GM19023 (cell line): ENCODE measurements around the gene FRS3.
A peak's percentile ranks its signal among the peaks of the same experiment; 100 is the strongest.
"Not testable (repeated sequence)": the region's sequence is repeated elsewhere in the genome, so short reads cannot be mapped to it uniquely, and the experiment has no call there.

Experiments
- ATAC-seq: cut with Tn5 transposase; IDR thresholded peaks from one replicate; pipeline ENCODE4 v1.9.1; 2021; ENCODE audit warnings: mild to moderate bottlenecking, moderate library complexity; ENCODE audit not compliant: unreplicated experiment

The FRS3 gene, protein sequence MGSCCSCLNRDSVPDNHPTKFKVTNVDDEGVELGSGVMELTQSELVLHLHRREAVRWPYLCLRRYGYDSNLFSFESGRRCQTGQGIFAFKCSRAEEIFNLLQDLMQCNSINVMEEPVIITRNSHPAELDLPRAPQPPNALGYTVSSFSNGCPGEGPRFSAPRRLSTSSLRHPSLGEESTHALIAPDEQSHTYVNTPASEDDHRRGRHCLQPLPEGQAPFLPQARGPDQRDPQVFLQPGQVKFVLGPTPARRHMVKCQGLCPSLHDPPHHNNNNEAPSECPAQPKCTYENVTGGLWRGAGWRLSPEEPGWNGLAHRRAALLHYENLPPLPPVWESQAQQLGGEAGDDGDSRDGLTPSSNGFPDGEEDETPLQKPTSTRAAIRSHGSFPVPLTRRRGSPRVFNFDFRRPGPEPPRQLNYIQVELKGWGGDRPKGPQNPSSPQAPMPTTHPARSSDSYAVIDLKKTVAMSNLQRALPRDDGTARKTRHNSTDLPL

DNA sequence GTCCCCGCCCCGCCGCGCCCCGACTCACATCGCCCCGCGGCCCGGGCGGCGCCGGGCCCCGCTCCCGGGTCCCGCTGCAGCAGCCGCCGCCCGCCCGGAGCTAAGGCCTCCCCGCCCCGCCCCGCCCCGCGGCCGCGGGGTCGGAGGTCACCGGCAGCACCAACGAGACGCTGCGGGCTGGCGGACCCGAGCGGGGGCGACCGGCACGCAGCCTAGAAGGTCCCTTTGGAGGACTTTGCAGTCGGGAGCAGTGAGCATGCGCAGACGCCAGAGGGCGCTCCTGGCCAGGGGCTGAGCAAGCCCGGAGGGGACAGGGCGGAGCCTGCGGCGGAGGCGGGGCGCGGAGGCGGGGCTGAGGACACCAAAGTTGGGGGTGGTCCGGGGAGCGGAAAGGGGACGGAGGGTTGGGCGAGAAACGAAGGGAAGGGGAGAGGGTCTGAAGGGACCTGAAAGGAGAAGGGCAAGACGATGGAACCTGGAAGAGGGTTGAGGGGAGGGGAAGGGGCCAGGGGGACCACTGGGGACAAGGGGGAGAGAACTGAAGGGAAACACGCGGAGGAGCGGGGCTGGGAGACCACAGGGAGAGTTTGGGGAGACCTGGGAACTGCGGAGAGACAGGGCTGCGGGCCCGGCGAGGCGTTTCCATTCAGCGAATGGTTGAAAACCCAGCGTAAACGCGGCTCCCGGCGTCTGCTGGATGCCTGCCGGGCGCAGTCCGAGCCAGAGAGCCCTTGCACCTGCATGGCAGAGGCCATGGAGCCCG lies at the start of gene FRS3:
Gene FRS3, minus strand, starts transcription at position 113 of the 763 bp plus-strand sequence. CDS start 2,913 bp downstream, outside the sequence.
- peak; percentile 97 for ATAC-seq

DNA sequence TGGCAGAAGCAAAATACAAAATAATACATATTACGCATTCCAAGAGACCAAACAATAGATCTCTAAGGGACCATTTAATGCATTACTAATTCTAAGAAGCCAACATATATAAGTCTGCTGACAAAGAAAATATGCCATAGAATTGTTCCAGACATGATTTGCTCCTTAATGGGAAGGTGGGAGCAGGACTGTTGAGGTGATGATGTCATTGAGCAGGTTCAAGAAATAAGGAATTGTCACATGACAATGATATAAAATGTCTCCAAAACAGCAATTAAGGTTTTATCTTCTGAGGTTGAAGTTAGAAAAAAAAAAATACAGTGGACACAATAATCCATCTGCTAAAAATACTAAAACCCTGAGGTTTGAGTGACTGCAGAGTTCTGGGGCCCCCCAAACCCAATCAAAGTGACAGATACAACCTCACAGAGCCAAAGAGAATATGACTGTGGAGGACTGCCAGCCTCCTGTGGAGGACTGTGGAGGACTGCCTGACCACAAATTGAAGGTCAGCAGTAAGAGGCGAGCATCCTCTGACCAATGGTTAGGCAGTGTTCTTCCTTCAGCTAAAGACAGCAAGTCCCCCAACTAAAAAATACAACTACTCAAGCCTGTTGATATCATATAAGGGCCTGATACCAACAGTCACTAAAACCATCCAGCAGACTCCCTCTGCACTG lies 46.8 kb upstream of the FRS3 start:
- no peak for ATAC-seq

DNA sequence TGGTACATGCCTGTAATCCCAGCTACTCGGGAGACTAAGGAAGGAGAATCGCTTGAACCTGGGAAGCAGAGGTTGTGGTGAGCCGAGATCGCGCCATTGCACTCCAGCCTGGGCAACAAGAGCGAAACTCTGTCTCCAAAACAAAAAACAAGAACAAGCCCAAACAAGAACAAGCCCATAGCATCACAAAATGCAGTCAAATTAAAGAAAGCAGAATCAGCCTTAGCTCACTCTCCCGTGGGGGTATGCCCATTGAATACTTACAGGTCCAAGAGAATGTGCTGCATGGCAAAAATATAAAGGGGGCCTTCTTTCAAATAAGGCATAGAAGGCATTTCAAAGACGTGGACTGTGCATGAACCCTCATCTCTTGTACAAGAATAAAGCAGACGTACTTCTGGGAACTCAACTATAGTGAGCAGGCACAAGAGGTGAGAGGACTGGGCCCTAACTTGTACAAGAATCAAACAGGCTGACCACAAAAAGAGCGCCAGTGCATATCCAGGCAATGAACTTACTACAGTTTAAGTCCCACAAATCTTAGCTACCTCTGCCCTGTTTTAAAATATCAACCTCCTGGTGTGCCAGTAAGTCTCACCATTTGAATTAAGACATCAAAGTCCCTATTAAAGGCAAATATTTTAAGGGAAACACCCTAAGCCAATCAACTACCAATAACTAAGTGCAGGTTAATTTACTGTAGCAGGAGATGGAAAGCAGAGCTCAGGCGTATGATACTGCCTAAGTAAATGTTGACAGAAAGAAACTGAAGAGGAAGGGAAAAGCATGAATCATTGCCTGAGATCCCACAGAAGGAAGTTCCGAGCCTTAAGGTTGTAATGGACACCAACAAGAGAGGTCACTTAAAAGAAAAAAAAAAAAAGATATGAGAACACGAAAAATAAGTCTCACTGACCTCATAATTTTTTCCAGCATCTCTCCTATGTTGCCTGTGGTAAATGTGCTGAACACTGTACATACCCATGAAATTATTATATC lies 45.2 kb upstream of the FRS3 start:
- no peak for ATAC-seq

DNA sequence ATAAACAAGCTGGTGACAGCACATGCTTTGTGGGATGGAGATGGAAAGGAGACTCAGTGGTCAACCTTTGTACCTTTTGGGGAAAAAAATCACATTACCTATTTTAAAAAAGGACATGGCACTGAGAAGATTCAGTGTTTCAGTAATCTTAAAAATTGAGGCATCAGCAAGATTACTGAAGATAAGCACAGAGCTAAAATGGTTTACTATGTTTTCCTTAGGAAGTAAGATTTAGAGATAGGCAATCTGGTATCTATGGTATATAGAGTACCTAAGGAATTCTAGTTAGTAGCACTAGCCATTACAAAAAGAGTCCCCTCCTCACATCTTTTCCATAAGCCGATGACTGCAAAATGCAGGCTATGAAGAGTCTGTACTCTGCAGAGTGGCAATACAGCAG lies 43.5 kb upstream of the FRS3 start:
- no peak for ATAC-seq

DNA sequence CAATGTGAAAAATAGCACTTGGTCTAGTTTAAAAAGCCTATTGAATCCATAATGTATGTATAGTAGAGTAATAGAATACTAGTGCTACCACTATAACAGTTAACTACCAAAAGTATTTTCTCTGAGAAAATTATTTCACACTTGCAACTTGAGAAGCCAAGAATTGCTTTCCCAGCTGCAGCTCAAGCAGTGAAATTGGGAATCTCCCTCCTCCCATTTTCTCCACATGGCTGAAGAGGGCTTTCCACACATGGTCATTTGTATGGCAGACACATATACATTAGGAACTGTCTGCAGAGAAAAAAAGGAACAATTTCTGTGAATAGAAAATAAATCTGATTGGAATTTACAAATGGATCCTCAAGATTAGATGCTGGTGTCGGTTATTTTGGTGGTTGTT lies 42.3 kb upstream of the FRS3 start:
- no peak for ATAC-seq

DNA sequence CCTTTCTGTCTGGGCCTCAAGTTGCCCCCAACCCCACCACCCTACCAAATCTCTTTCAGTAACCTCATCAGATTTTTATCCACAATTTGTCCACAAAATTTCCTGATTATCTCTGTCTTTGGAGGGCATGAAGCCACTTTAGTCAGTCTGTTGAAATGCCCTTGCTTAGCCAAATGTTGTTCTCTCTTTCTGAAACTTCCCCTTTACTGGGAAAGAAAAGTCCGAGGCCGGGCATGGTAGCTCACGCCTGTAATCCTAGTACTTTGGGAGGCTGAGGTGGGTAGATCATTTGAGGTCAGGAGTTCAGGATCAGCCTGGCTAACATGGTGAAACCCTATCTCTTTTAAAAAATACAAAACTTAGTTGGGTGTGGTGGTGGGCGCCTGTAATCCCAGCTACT lies 41.6 kb upstream of the FRS3 start:
- no peak for ATAC-seq

DNA sequence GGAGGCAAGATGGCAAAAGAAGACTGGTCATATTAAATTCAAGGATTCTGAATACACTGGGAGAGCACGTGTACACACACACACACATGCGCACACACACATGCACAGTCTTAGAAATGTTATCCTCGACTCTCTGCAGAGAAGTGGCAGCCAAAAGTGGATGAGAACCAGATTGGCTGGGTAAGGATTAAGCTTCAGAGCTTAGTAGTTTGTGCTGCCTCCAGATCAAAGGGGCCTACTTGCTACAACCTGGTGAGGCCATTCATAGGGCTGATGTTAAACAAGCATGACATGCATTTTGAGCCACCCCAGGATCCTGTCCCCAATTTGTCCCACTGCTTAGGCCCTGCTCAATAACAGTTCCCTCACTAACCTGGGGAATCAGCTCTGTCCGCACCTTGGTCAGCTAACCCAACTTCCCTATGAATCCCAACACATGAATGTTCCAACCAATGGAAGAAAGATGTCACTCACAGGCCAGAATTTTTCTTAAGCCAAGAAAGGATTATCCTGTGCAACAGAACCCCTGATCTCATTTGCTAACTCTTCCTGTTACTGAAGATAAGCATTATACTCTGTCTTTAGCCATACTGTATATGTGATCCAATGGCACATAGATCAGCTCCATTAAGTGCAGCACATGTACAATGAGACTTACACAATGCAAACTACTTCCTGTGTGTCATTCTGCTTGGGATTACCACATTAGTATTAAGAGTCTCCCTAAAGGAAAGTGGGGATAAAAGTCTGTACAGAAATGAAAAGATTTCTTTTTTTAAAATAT lies 38.8 kb upstream of the FRS3 start:
- no peak for ATAC-seq

DNA sequence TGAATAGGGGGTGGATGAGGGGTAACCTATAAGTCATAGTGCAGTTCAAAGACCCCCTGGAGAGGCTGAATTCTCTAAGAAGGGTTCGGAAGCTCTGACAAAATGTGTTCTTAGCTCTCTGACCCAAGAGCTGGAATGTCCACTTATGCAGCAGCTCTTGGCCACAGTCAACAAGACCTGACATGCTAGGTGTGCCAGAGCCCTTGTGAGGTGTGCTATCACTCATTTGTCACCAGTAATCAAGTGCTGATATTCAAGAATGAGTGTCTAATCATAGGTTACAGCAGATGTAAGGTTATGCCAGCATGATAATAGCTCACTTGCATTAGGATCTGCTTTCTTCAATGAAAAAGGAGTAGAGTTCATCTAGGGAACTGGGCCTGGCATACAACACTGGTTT lies 35.9 kb upstream of the FRS3 start:
- no peak for ATAC-seq

DNA sequence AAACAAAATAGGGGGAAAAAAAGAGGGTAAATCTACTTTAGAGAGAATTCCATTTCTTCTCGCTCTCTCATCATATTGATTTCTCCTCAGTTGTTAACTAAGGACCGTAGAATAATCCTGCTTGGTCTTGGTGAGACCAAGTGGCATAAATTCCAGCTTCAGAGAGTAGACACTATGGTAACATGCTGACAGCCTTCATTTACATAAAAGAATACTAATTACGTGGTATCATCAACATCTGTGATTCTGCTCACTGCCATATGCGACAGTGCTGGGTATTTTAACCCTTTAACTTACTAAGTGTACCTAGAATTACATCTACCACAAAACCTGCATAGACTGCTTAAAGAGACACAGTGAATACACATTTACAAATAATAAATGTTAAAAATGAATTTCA lies 34.9 kb upstream of the FRS3 start:
- no peak for ATAC-seq

DNA sequence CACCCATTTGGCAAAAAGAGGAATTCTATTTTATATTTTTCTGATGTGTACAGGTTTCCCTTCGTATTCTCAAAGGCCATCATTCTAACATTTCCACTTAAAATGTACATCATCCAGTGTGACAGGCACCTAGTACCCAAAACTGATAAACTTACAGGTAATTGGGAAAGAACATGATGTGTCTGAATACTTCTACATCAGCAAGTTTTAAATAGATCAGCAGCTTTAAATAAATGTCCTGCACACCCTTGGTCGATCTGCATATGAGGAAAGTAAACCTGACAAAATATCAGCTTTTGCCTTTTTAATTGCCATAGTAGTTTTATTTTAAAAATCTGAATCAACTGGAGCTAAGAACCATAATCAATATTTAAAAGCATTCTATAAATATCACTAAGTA lies 34.3 kb upstream of the FRS3 start:
- ATAC-seq, result no peak

DNA sequence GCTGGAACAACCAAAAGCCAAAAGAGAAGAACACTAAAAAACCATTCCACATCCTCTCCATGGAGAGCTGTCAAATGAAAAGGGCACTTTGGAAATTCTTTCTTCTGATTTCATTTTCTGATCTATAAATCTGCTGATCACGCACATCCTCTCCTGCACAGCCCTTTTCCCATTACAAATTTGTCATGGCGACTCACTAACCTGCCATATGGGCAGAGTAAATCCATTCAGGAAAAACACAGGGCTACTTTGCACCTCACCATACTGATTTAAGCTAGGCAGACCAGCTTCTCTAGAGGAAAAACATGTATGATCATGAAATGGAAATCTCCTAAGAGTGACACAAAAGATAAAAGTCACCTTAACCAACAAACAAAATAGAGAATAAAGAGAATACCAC lies 33.8 kb upstream of the FRS3 start:
- no peak for ATAC-seq

DNA sequence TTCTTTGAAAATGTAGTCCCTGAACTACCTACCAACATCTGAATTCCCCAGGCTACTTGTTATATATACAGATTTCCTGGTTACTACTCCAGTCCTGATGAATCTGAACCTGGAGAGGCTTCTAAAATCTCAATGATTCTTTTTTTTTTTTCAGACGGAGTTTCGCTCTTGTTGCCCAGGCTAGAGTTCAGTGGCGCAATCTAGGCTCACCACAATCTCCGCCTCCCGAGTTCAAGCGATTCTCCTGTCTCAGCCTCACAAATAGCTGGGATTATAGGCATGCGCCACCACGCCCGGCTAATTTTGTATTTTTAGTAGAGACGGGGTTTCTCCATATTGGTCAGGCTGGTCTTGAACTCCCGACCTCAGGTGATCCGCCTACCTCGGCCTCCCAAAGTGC lies 32.2 kb upstream of the FRS3 start:
- ATAC-seq, result not testable (repeated sequence)

DNA sequence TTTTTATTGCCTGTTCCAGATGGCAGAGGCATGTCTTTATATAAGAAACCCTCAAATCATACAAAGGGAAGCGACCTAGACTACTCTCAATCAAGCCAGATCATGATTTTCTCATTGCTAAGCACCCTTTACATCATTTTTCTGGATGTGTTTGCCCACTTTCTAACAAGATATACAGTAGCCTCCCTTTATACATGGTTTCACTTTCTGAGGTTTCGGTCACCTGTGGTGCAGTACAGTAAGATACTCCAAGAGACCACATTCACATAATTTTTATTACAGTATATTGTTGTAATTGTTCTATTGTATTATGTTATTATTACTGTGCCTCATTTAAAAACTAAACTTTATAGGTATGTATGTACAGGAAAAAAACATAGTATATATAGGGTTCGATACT lies 31.4 kb upstream of the FRS3 start:
- ATAC-seq, result no peak

DNA sequence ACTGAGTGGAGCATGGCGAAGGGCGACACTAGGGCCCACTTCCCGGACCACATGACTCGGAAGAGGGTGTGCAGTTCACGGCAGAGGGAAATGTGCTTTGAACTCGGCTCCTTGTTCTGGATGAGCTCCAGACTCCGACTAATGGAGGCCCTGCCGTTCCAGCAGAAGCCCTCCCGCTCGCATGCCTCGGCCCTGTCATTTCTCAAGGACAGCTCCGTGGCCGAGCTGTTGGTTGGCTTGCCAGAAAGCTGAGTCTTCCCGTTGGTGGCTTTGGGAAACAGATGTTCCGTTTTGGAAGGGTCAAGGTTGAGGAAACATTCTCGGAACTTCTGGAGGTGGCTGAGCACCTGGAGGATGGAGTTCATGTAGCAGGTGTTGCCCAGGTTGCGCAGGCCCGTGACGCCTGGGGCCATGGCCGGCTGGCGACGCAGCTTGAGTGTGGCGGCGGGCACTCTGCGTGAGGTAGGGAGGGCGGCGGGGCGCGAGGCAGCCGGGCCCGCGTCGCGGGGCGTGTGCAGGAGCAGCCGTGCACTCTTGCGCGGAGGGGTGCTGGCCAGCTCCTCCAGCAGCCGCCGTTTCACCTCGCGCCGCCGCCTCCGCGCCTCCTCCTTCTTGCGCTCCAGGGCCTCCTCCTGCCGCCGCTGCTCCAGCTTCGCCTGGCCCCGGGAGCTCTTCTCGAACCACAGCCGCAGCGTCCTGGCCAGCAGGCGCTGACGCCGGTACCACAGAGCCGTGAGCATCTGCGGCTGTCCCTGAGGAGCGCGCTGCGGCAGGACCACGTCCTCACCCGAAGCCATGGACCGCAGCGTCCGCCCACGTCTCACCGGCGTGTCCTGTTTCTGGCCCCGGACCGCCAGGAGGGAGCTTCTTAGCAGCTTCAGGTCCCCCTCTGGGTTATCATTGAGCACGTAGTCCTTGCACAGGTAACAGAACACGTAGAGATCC lies 26.4 kb upstream of the FRS3 start:
- no peak for ATAC-seq

DNA sequence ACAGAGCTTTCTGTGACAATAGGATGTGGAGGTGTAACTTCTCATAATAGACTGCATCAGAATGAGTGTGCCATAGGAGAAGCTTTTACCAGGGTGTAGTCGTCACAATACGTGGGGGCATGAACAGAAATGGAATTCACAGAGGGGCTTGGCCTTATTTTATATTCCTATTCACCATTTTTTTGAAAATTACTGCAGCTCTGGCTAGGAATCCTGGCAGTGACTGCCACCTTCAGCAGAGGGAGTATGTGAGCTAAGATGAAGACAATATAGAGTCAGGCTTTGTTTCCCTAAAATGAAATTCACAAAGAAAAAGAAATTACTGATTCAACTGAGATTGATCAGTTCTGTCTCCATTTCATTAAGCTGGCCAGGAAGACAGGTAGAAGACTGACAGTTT lies 21.7 kb upstream of the FRS3 start:
- ATAC-seq, result no peak

DNA sequence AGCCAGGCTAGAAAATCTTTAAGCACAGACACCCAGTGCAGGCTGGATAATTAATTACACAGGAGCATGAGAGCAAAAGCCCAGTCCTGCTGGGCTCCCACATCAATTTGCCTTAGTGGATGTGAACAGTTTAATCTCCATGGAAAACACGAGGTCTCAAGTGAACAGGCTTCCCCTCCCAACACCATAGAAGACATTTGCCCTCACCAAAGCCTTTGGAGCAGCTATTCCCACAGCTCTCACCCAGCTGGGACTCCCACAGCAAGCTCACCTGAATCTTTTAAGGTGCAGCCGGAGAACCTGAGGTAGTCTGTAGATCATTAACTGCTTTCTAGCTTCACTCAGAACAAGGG lies 19.8 kb upstream of the FRS3 start:
- no peak for ATAC-seq

DNA sequence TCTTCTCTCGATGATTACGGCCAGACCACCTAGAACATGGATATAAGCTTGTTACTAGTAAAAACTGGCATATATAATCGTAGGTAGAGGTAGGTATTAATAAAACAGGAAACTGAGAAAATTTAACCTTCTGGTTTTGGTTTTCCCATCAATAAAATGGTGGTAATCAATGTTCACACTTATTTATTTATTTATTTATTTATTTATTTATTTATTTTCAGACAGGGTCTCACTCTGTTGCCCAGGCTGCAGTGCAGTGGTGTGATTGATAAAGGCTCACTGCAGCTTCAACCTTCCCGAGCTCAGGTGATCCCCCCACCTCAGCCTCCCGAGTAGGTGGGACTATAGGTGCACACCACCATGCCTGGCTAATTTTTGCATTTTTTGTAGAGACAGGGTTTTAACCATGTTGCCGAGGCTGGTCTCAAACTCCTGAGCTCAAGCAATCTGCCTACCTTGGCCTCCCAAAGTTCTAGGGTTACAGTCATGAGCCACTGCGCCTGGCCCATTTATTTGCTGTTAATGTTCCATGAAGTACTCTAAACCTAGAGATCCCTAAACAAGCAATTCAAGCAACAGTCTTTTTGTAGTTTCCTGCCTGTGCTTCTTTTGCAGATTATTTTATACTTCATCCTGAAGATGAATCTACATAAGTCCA lies 19.3 kb upstream of the FRS3 start:
- no peak for ATAC-seq

DNA sequence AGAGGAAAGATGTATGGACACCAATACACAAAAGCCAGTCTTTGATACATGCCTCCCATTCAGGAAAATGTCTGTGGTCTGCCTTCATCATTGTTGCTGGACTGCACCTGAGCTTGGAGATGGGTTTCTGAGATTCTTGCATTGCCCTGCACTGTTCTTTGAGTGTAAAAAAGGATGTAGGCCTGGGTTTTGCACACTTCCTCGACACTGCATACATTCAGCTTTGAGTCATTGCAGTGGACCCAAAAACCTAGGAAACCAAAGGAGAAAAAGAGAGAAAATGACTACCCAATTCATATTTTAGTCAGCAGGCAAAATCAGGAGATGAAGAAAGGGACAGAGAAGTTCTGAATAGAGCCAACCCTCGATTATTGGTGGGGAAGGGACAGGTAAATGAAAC lies 16.8 kb upstream of the FRS3 start:
- no peak for ATAC-seq
